ENCODE data around the gene ADARB2.

Gene ADARB2

DNA sequence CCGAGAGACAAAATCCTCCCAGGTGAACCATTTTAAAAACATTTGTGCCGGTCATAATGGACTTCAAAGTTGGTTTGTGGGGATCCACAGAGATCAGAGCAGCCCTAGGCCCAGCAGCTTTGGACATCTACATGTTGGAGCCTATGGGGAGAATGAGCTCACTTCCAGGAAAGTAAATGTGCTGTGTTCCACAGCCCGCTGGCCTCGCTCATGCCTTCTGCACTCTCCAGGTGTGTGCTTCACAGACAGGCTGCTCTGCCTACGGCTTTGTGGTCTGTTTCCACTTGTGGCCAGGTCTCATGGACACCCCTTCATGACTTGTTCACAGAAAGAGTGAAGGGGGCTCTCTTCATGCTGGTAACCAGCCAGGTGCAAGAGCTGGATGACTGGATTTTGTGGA, 141.6 kb downstream of the ADARB2 start:
- no peak for TF ChIP-seq CTCF (IDR thresholded peaks at IDR 0.05; ENCODE audit: low read depth, low read length)
- no peak overlapping the region for H3K4me3 ChIP-seq (ENCODE audit: low read depth, low read length)

GRCh38 chr10:1595242-1595600, 142.1 kb downstream of the ADARB2 start:
- TF ChIP-seq CTCF (IDR thresholded peaks at IDR 0.05; ENCODE audit: low read depth, low read length) = no peak
- no peak overlapping the region for H3K4me3 ChIP-seq (ENCODE audit: low read depth, low read length)

DNA sequence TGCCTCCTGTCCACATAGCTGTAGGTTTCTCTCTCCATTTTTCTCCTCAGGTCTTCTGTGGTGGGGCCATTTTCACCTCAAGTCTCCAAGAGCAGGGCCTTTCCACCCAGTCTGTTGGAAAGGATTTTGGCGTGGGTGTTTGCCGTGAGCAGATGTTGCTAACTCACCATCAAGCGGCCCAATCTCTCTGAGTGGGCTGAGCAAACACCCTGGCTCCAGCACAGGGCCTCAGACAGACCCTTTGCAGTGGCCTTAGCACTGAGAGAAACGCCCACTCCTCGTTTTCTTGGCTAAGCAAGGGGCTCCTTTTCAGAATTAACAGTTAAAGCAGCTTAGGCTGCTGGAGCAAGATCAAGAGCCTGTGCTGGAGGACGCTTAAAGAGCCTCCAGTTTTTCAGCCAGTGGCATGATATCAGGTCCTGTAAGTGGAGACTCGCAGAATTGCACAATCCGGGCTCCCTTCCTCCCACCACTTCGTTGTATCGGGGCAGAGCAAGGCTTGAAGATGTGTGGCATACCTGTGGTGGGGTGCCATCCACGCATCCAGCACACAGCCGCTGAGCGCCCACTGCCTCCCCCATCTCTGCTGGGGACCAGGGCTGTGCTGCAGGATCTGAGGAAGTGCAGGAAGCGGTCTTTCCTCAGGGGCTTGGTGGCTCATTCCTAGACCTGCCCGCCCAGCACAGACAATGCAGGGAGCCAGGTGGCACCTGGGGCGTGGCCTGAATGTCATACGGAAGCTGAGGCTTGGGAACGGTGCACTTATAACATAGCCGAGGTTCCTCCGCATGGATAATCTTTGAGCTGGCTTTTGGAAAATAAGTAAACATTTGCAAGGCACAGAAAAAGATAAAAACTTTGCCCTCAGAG, 142.7 kb downstream of the ADARB2 start:
- no peak overlapping the region for H3K4me3 ChIP-seq (ENCODE audit: low read depth, low read length)
- no peak for TF ChIP-seq CTCF (IDR thresholded peaks at IDR 0.05; ENCODE audit: low read depth, low read length)

- TF ChIP-seq CTCF (IDR thresholded peaks at IDR 0.05; ENCODE audit: low read depth, low read length) = no peak
- H3K4me3 ChIP-seq (ENCODE audit: low read depth, low read length) = no peak overlapping the region
These were observed 145.6 kb downstream of the ADARB2 start for GRCh38 chr10:1591742-1592141.

DNA sequence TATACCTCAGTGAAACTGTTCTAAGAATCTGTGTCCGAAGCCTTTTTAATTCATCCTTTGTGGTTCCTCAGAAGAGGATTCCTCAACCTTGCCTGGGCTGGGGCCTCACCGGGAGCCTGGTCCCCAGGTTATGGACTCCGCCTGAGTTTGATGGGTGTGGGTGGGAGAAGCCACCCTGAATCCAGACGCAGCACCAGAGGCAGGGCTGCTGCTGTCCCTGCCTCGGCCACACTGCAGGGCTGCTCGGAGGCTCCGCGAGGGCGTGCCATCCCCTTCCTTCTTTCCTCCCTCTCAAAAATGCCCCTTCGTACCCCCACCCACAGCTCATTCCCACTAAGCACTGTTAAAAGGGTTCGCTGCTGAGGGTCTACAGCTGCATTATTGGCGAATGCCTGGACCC, 146.3 kb downstream of the ADARB2 start:
- no peak overlapping the region for H3K4me3 ChIP-seq (ENCODE audit: low read depth, low read length)
- no peak for TF ChIP-seq CTCF (IDR thresholded peaks at IDR 0.05; ENCODE audit: low read depth, low read length)

DNA sequence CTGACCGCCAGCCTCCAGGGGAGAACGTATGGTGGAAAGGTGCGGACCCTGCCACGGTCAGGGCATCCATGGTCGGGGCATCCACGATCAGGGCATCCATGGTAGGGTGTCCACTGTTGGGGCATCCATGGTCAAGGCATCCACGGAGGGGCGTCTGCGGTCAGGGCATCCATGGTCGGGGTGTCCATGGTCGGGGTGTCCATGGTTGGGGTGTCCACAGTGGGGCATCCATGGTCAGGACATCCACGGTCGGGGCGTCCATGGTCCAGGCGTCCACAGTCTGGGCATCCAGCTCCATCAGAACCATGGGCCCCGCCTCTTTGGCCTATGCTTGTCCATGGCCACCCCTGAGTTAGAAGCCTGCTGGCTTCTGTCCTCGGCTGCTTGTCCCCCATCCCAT, 148.1 kb downstream of the ADARB2 start:
- no peak overlapping the region for H3K4me3 ChIP-seq (ENCODE audit: low read depth, low read length)
- no peak for TF ChIP-seq CTCF (IDR thresholded peaks at IDR 0.05; ENCODE audit: low read depth, low read length)

GRCh38 chr10:1582739-1583138, 154.6 kb downstream of the ADARB2 start:
- no peak for TF ChIP-seq CTCF (IDR thresholded peaks at IDR 0.05; ENCODE audit: low read depth, low read length)
- H3K4me3 ChIP-seq (ENCODE audit: low read depth, low read length) = no peak overlapping the region
